Activated CD8-positive, alpha-beta memory T cell treated with anti-CD3 and anti-CD28 coated beads, Interleukin-2, amount 50 U/mL, for 24 hours (primary cell): ENCODE data around the gene AKAP1.

Experiments used
- DNase-seq: peaks from one replicate; pipeline ENCODE4 v3.0.0-alpha.2; 2020; ENCODE audit errors: extremely low read depth

The AKAP1 gene, protein sequence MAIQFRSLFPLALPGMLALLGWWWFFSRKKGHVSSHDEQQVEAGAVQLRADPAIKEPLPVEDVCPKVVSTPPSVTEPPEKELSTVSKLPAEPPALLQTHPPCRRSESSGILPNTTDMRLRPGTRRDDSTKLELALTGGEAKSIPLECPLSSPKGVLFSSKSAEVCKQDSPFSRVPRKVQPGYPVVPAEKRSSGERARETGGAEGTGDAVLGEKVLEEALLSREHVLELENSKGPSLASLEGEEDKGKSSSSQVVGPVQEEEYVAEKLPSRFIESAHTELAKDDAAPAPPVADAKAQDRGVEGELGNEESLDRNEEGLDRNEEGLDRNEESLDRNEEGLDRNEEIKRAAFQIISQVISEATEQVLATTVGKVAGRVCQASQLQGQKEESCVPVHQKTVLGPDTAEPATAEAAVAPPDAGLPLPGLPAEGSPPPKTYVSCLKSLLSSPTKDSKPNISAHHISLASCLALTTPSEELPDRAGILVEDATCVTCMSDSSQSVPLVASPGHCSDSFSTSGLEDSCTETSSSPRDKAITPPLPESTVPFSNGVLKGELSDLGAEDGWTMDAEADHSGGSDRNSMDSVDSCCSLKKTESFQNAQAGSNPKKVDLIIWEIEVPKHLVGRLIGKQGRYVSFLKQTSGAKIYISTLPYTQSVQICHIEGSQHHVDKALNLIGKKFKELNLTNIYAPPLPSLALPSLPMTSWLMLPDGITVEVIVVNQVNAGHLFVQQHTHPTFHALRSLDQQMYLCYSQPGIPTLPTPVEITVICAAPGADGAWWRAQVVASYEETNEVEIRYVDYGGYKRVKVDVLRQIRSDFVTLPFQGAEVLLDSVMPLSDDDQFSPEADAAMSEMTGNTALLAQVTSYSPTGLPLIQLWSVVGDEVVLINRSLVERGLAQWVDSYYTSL

DNA sequence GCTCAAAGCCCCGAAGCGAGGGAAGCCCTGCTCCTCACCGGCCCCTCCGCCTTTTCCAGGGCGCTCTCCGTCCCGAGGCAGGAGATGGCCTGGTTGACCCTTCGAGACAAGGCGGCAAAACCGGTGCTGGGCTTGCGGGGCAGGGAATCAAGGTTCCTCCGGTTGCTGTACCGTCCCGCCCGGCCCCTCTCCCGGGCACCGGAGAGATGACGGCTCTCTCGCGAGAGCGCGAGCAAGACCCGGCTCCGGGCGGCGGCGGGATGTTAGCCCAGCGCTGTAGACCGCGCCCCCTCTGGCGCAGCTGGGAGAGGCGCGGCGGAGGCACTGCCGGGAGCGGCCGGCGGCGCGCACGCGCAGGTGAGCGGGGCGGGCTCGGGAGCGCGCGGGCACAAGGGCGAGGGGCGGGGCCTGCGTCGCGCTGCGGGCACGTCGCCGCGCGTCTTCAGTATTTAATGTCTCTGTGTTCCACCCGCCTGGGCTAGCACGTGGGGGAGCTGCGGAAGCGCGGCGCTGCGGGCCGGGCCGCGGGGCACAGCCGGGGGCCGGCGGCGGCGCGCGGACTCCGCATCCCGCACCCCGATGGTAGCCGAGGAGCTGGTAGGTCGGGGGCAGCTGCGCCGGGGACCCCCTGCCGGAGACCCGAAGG is at the start of gene AKAP1:
Gene AKAP1 (plus strand): TSS at position 445 of the 646 bp plus-strand sequence. CDS start 20,219 bp downstream, outside the sequence.
- DNase-seq: peak; percentile 71

GRCh38 chr17:57035971-57036481 is 49.0 kb upstream of the AKAP1 start:
- no peak for DNase-seq

DNA sequence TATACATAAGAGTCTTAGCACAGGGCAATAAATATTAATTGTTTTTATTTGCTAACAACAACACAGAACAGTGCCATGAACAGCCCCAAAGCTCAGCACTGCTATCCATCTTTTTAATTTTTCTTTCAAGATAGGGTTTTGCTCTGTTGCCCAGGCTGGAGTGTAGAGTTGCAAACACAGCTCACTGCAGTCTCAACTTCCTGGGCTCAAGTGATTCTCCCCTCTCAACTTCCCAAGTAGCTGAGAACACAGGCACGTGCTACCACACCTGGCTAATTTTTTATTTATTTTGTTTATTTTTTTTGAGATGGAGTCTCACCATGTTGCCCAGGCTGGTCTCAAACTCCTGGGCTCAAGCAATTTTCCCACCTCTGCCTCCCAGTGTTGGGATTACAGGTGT is 47.6 kb upstream of the AKAP1 start:
- DNase-seq: no peak

GRCh38 chr17:57038486-57038885 is 46.6 kb upstream of the AKAP1 start:
- no peak for DNase-seq

DNA sequence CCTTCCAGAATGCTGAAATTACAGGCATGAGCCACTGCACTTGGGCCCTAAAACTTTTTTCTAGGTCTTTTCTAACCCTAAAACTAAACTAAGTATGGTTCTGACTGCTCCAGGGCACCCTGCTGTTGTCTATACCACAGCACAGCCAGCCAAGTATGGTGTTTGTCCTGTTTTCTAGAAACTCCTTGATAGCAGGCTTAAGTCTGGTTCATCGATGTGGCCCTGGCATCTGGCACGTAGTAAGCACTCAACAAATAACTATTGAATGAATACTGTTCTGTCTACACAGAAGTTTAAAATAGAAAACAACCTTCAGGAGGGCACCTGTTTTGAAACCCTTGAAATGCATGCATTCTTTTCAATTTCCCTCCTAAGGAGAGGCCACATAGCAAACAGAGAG is 44.5 kb upstream of the AKAP1 start:
- no peak for DNase-seq

- no peak for DNase-seq
Measured at GRCh38 chr17:57043276-57043675, 41.8 kb upstream of the AKAP1 start.

DNA sequence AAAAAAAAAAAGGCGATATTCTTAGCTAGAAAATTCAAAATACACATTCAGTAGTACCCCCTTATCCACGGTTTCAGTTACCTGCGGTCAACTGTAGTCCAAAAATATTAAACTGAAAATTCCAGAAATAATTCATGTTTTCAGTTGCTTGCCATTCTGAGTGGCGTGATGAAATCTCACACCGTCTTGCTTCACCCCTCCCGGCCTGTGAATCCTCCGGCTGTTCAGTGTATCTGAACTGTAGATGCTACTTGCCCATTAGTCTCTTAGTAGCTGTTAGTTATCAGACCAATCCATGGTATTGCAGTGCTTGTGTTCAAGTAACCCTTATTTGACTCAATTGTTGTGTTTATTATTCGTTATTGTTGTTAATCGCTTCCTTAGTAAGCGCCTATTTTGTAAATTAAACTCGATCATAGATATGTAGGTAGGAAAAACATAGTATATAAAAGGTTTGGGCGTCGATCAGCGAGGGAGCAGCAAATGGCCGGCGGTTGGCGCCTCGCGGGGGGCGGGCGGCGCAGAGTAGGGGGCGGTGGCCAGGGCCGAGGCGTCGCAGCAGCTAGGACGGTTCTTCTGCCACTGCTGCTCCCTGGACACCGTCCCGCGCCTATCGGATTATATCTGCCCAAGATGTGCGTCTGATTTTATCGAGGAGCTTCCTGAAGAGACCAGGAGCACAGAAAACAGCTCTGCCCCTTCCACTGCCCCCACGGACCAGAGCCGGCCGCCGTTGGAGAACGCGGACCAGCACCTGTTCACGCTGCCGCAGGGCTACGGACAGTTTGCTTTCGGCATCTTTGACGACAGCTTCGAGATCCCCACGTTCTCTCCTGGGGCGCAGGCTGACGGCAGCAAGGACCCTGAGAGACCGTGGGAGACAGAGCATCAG is 39.8 kb upstream of the AKAP1 start:
- DNase-seq: no peak

- DNase-seq: no peak
Measured at GRCh38 chr17:57045868-57046704, 39.0 kb upstream of the AKAP1 start.

DNA sequence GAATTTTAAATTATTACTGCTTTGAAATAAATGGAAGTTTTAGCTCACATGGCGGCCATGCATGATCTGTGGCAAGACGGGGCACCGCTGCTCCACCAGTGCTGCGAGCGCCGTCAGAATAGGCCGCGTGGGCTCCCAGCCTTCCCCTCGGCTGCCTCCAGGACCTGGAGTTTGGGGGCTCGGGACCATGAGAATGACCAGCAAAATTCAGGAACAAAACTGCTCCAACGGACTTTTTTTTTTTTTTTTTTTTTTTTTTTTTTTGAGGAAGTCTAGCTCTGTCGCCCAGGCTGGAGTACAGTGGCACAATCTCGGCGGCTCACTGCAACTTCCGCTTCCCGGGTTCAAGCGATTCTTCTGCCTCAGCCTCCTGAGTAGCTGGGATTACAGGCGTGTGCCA is 38.3 kb upstream of the AKAP1 start:
- DNase-seq: no peak

DNA sequence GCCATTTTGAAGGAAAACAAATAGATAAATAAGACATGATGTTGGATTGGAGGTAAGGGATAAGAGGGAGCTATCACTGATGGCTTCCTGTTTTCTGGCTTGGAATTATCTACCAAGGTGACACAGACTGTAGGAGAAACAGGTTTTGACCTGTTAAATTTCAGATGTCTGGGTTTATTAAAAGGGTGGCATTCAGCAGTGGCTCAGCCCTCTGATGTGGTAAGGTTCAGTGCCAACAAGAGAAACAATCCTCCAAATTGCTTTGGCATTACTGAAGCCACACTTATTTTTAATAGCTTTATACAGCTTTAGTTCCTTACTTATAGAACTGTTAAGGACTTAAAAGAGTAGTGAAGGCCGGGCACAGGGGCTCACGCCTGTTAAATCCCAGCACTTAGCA is 37.0 kb upstream of the AKAP1 start:
- DNase-seq: no peak

- DNase-seq: no peak
Measured at GRCh38 chr17:57050306-57050705, 34.7 kb upstream of the AKAP1 start.

GRCh38 chr17:57051886-57052361 is 33.1 kb upstream of the AKAP1 start:
- no peak for DNase-seq

DNA sequence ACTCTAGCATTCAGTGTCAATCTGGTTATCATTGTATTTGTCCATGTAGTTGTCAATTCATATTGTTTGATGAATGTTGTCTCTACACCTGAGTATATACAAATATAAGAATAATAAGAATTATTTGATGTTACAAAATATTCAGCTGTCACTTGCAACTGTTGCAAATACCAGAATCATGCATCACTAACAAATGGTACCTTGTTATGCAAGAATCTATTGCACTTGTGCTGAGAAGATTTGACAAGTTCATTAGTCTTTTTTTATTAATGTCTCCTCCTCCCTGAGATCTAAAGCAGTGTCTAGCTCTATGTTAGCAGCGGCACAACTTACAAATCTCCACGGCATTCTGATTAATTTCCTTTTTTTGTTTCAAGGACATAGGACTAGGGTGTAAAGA is 22.2 kb upstream of the AKAP1 start:
- DNase-seq: no peak

GRCh38 chr17:57067162-57067561 is 17.9 kb upstream of the AKAP1 start:
- no peak for DNase-seq

DNA sequence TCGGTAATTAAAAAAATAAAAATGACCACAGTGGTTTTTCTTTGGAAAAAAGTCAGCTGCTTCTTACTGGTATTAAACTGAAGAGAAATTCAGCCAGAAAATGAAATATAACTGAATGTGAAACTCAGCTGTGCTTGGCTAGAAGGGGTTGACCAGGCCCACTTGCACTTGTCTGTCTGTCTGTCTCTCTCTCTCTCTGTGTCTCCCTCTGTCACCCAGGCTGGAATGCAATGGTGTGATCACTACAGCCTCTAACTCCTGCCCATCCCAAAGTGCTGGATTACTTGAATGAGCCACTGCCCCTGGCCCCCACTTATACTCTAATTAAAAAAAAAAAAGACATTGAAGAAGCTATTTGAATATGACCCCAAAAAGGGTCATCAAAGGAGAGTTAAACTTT is 17.3 kb upstream of the AKAP1 start:
- DNase-seq: no peak

DNA sequence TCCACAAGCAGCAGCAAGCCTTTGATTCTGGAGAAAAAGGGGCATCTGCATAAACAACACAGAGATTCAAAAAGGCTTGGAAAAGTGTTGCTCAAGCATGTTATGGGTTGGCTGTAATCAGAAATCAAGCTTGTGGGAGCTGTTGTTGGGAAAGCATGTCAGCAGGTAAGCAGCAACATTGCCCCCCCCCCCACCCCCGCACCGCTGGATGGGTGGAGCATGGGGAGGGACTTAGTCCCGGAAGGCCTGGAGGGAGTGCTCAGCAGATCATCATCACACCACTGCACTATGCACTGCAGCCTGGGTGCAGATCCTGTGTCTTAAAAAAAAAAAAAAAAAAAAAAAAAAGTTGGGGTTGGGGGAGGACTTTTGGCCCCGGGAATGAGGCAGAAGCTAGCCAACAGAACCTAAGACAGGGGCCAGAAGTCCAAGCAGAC is 16.8 kb upstream of the AKAP1 start:
- DNase-seq: no peak

GRCh38 chr17:57068707-57069106 is 16.3 kb upstream of the AKAP1 start:
- no peak for DNase-seq

DNA sequence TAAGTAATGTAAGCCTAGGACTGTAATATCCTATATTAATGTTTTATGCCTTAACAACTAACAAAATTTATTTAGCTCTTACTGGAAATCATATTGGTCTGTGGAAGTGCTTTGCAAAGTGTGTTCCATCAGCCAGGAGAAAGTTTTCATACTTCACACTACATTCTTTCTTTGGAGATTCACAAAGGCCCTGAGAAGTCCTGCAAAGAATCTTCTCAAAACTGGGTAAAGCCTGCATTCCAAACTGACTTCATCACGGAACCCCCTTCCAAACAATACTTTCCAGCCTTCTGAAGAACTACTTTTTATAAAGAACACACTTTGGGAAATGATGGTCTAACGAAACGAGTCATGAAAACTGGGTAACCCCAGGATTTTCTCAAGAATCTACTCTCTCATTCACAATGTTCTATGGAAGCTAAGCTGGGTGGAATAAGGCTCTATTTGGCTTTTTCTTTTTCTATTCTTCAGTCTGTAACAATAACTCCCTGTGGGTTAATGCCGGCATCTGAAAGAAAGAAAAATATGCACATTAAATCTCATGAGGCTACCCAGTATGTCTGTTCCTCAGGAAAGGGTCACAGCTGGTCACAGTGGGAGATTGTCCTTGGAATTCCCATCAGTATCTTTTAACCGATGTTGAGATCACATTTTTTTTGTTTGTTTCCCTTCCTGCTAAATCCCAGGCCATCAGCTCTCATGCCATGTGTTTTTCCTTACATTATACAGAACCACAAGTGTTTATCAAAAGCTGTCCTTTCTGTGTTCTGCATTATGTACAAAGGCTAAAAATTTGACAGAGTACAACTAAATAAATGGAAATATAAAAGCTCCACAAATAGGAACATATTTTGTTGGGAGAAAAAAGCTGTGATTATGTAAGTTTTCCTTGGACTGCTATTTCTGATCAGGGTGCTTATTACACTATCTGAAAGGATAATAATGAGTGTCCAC is 12.8 kb upstream of the AKAP1 start:
- no peak for DNase-seq

DNA sequence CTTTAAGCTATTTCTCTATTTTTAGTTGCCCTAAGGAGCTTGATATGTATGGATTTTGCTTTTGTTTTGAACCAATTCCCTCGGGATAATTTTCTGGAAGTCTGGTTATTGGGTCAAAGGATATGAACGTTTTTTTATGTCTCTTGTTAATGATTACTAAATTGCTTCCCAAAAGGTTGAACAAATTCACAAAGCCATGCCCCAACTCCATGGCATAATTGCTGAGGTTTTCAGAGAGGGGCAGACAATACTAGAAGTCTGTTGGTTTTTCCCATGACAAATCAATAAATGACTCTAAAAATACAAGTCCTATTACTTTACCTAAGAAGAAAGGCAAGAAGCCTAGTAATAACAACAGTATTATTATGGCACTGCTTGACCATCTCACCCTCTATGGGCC is 11.4 kb upstream of the AKAP1 start:
- DNase-seq: no peak
